Stimulated activated CD8-positive, alpha-beta memory T cell treated with anti-CD3 and anti-CD28 coated beads, Interleukin-4, amount 100 ng/mL, for 24 hours (primary cell): ENCODE data around the gene EVPLL.
"Not testable (repeated sequence)": the region's sequence is repeated elsewhere in the genome, so short reads cannot be mapped to it uniquely, and the experiment has no call there.

ENCODE experiments used
- DNase-seq: peaks from one replicate; pipeline ENCODE4 v3.0.0-alpha.2; 2020; ENCODE audit warnings: low read depth

The EVPLL gene

GRCh38 chr17:18377437-18378204, at the start of gene EVPLL:
Gene EVPLL (plus strand): TSS chr17:18377778. CDS start chr17:18380938, 3,160 bp downstream.
- no peak for DNase-seq

- DNase-seq = no peak
Observed at GRCh38 chr17:18328643-18329204, 48.9 kb upstream of the EVPLL start.

- DNase-seq = no peak
Observed at GRCh38 chr17:18331879-18332278, 45.7 kb upstream of the EVPLL start.

- DNase-seq = no peak
Observed at GRCh38 chr17:18332909-18333489, 44.6 kb upstream of the EVPLL start.

- not testable (repeated sequence) for DNase-seq
Observed at GRCh38 chr17:18338158-18338557, 39.4 kb upstream of the EVPLL start.

GRCh38 chr17:18339933-18340332, 37.6 kb upstream of the EVPLL start:
- no peak for DNase-seq

GRCh38 chr17:18344021-18344420, 33.6 kb upstream of the EVPLL start:
- DNase-seq = no peak

- no peak for DNase-seq
Observed at GRCh38 chr17:18353541-18353940, 24.0 kb upstream of the EVPLL start.

GRCh38 chr17:18356624-18357023, 21.0 kb upstream of the EVPLL start:
- no peak for DNase-seq

GRCh38 chr17:18360518-18360917, 17.1 kb upstream of the EVPLL start:
- DNase-seq = no peak

- DNase-seq = no peak
Observed at GRCh38 chr17:18361837-18362697, 15.5 kb upstream of the EVPLL start.

GRCh38 chr17:18362698-18363100, 14.9 kb upstream of the EVPLL start:
- DNase-seq = no peak

- DNase-seq = peak; percentile 90
Observed at GRCh38 chr17:18363101-18364049, 14.2 kb upstream of the EVPLL start, which contains the start of gene SHMT1. Gene SHMT1 (minus strand): TSS chr17:18363550. CDS start chr17:18355981, 7,569 bp downstream.

- DNase-seq = no peak
Observed at GRCh38 chr17:18364166-18364565, 13.4 kb upstream of the EVPLL start.

- DNase-seq = no peak
Observed at GRCh38 chr17:18368946-18369345, 8.6 kb upstream of the EVPLL start.

- no peak for DNase-seq
Observed at GRCh38 chr17:18370761-18371160, 6.8 kb upstream of the EVPLL start.

GRCh38 chr17:18371455-18371854, 6.1 kb upstream of the EVPLL start:
- no peak for DNase-seq

GRCh38 chr17:18373181-18373580, 4.4 kb upstream of the EVPLL start:
- DNase-seq = not testable (repeated sequence)

- DNase-seq = no peak
Observed at GRCh38 chr17:18374216-18374615, 3.4 kb upstream of the EVPLL start.

- DNase-seq = no peak
Observed at GRCh38 chr17:18378205-18378505, 577 bp downstream of the EVPLL start.

GRCh38 chr17:18378614-18379013, 1.0 kb downstream of the EVPLL start:
- not testable (repeated sequence) for DNase-seq
